HepG2 (cell line): Measurements from ENCODE around the gene CD2AP. TPM values are rescaled to one million over a fixed set of nuclear protein-coding genes. Genes with fewer than 3 reads are reported as not detected.

Experiments
- AKNA ChIP-seq: sonication (generic); formaldehyde crosslinking; IDR thresholded peaks from 2 replicates; pipeline ENCODE4 v1.4.0; 2020; ENCODE audit warnings: missing genetic modification reagents, borderline replicate concordance
- BCL6 ChIP-seq: IDR thresholded peaks from 2 replicates; pipeline ENCODE4 v1.6.1; 2016; ENCODE audit warnings: missing genetic modification reagents, missing compliant biosample characterization
- EHMT2 ChIP-seq: fragments of 200-600 bp; sonication (generic); IDR thresholded peaks from 2 replicates; pipeline ENCODE4 v1.7.0; 2017; ENCODE audit warnings: antibody characterized with exemption, low read depth, low read length, borderline replicate concordance
- HES4 ChIP-seq: sonication (generic); formaldehyde crosslinking; IDR thresholded peaks from 2 replicates; pipeline ENCODE4 v1.9.0; 2021; ENCODE audit warnings: mild to moderate bottlenecking, missing genetic modification reagents, borderline replicate concordance
- KDM2A ChIP-seq: sonication (generic); formaldehyde crosslinking; IDR thresholded peaks from 2 replicates; pipeline ENCODE4 v1.4.0; 2020; ENCODE audit warnings: low read depth, missing genetic modification reagents, borderline replicate concordance
- LBX2 ChIP-seq: sonication (generic); formaldehyde crosslinking; IDR thresholded peaks from 2 replicates; pipeline ENCODE4 v1.5.0; 2020; ENCODE audit warnings: missing genetic modification reagents, mild to moderate bottlenecking, borderline replicate concordance
- LRRFIP1 ChIP-seq: sonication (generic); formaldehyde crosslinking; conservative IDR thresholded peaks from 2 replicates; pipeline ENCODE4 v1.4.0; 2020; ENCODE audit warnings: missing genetic modification reagents
- MYNN ChIP-seq: sonication (generic); formaldehyde crosslinking; IDR thresholded peaks from 2 replicates; pipeline ENCODE4 v1.4.0; 2020; ENCODE audit warnings: mild to moderate bottlenecking, low read depth, missing genetic modification reagents
- TEF ChIP-seq: sonication (generic); formaldehyde crosslinking; IDR thresholded peaks from 2 replicates; pipeline ENCODE4 v1.5.0; 2020; ENCODE audit warnings: missing genetic modification reagents
- ZGPAT ChIP-seq: IDR thresholded peaks from 2 replicates; pipeline ENCODE4 v1.6.1; 2016; ENCODE audit warnings: mild to moderate bottlenecking
- ZNF446 ChIP-seq: sonication (generic); formaldehyde crosslinking; IDR thresholded peaks from 2 replicates; pipeline ENCODE4 v1.5.0; 2020; ENCODE audit warnings: mild to moderate bottlenecking, missing genetic modification reagents
- ZNF75D ChIP-seq: sonication (generic); formaldehyde crosslinking; IDR thresholded peaks from 2 replicates; pipeline ENCODE4 v1.8.1; 2023; ENCODE audit warnings: missing genetic modification reagents, mild to moderate bottlenecking, borderline replicate concordance
- ZUFSP ChIP-seq: sonication (generic); formaldehyde crosslinking; IDR thresholded peaks from 2 replicates; pipeline ENCODE4 v1.9.0; 2021; ENCODE audit warnings: missing genetic modification reagents, mild to moderate bottlenecking, borderline replicate concordance
- polyA plus RNA-seq, 8 experiments: library from polyadenylated mRNA; depleted of rRNA in 3 of 8; stranded (reverse) in 7 of 8; unstranded in 1 of 8; fragments of >200 nt; fragmentation: Illumina TruSeq in 4 of 8; extraction: Trizol in 4 of 8; gene quantifications; 2 replicates each; pipeline versions ENCODE4 v1.2.1 to v1.2.3, GENCODE V29; 2011 to 2016; ENCODE audit warnings: low read depth in 4 of 8, missing spikeins in 1 of 8, mixed read lengths in 1 of 8; ENCODE audit not compliant: insufficient read depth in 1 of 8
- total RNA-seq, 5 experiments: library from RNA; depleted of rRNA; stranded (reverse); fragments of >200 nt; fragmentation: Illumina TruSeq; extraction: Trizol; gene quantifications; 2 replicates each; pipeline ENCODE4 v1.2.3, GENCODE V29; 2016; ENCODE audit warnings: low read depth in 1 of 5

Gene CD2AP
- total and polyA plus RNA-seq, 2 of the 13 experiments (the other 11 are each of a cell fraction or from before 2014, with no cell fraction given) = 8.6 to 31.9 TPM

GRCh38 chr6:47478233-47479139 lies 897 bp downstream of the CD2AP start (continued):
- TF ChIP-seq BCL6 (CRISPR knock-in tag) = 0 out of 2 replicates have a peak, but pooled peaks have one; percentile 1
- peak; percentile 1; the same call in 1 of the 2 replicates for TF ChIP-seq KDM2A (CRISPR knock-in tag)
- no peak for TF ChIP-seq LRRFIP1
- no peak for TF ChIP-seq MYNN (CRISPR knock-in tag)
- TF ChIP-seq LBX2 (CRISPR knock-in tag) = no peak
- no peak for TF ChIP-seq ZNF446 (CRISPR knock-in tag)
- TF ChIP-seq ZGPAT (CRISPR knock-in tag) = peak; percentile 32; the same call in 1 of the 2 replicates
- TF ChIP-seq AKNA (CRISPR knock-in tag) = no peak
- no peak for TF ChIP-seq EHMT2
- TF ChIP-seq HES4 (CRISPR knock-in tag) = no peak
- no peak for TF ChIP-seq ZUFSP
- TF ChIP-seq TEF (CRISPR knock-in tag) = no peak
- no peak for TF ChIP-seq ZNF75D (CRISPR knock-in tag)
